H9 (cell line): ENCODE measurements around the gene P4HA3. TPM values are rescaled to one million over a fixed set of nuclear protein-coding genes. Genes with fewer than 3 reads are reported as not detected.

Experiments used
- DNase-seq: peaks from one replicate; pipeline ENCODE4 v3.0.0-alpha.2; 2017
- H2AFZ ChIP-seq: one replicate; pipeline ENCODE4 v1.6.1; 2013; ENCODE audit warnings: mild to moderate bottlenecking, low read length, control low read depth, moderate library complexity
- H2AK5ac ChIP-seq: 2 replicates; pipeline ENCODE4 v1.6.1; 2013; ENCODE audit warnings: low read length, control low read depth, mixed read lengths; ENCODE audit not compliant: insufficient read length
- H2BK120ac ChIP-seq: one replicate; pipeline ENCODE4 v1.6.1; 2013; ENCODE audit warnings: low read depth, mild to moderate bottlenecking, low read length, control low read depth, inconsistent platforms; ENCODE audit not compliant: poor library complexity, severe bottlenecking
- H2BK12ac ChIP-seq: 2 replicates; pipeline ENCODE4 v1.6.1; 2013; ENCODE audit warnings: low read length, control low read depth, mixed read lengths, low read depth; ENCODE audit not compliant: insufficient read length
- H2BK15ac ChIP-seq: 2 replicates; pipeline ENCODE4 v1.6.1; 2013; ENCODE audit warnings: low read depth, low read length, control low read depth
- H2BK20ac ChIP-seq: one replicate; pipeline ENCODE4 v1.6.1; 2013; ENCODE audit warnings: low read depth, mild to moderate bottlenecking, low read length, control low read depth, inconsistent platforms; ENCODE audit not compliant: poor library complexity, severe bottlenecking
- H2BK5ac ChIP-seq: 2 replicates; pipeline ENCODE4 v1.6.1; 2013; ENCODE audit warnings: low read length, control low read depth, mixed read lengths; ENCODE audit not compliant: insufficient read length
- H3K14ac ChIP-seq: 2 replicates; pipeline ENCODE4 v1.6.1; 2013; ENCODE audit warnings: low read length, control low read depth; ENCODE audit not compliant: insufficient read depth
- H3K18ac ChIP-seq: 2 replicates; pipeline ENCODE4 v1.6.1; 2013; ENCODE audit warnings: low read depth, mild to moderate bottlenecking, mixed read lengths, low read length, control low read depth; ENCODE audit not compliant: insufficient read length
- H3K23ac ChIP-seq: 2 replicates; pipeline ENCODE4 v1.6.1; 2013; ENCODE audit warnings: low read length, control low read depth, mixed read lengths, low read depth; ENCODE audit not compliant: insufficient read length
- H3K23me2 ChIP-seq: 2 replicates; pipeline ENCODE4 v1.6.1; 2013; ENCODE audit warnings: low read depth, mild to moderate bottlenecking, mixed read lengths, low read length, control low read depth; ENCODE audit not compliant: insufficient read length, poor library complexity, severe bottlenecking
- H3K27ac ChIP-seq: 2 replicates; pipeline ENCODE4 v1.5.1; 2013; ENCODE audit warnings: low read length, control low read depth, mixed read lengths, low read depth; ENCODE audit not compliant: insufficient read length
- H3K27me3 ChIP-seq: 2 replicates; pipeline ENCODE4 v1.6.1; 2013; ENCODE audit warnings: low read length, control low read depth, inconsistent platforms; ENCODE audit not compliant: insufficient read depth
- H3K4ac ChIP-seq: 2 replicates; pipeline ENCODE4 v1.6.1; 2013; ENCODE audit warnings: low read depth, mild to moderate bottlenecking, control low read depth, inconsistent platforms, low read length, moderate library complexity
- H3K4me1 ChIP-seq: 2 replicates; pipeline ENCODE4 v1.6.1; 2013; ENCODE audit warnings: low read length, control low read depth, inconsistent platforms; ENCODE audit not compliant: insufficient read depth
- H3K4me2 ChIP-seq: 2 replicates; pipeline ENCODE4 v1.6.1; 2013; ENCODE audit warnings: low read length, control low read depth, mixed read lengths; ENCODE audit not compliant: insufficient read length, insufficient read depth
- H3K56ac ChIP-seq: 2 replicates; pipeline ENCODE4 v1.6.1; 2013; ENCODE audit warnings: low read depth, mild to moderate bottlenecking, mixed read lengths, low read length, control low read depth; ENCODE audit not compliant: insufficient read length
- H3K79me1 ChIP-seq: 2 replicates; pipeline ENCODE4 v1.6.1; 2013; ENCODE audit warnings: low read depth, mild to moderate bottlenecking, moderate library complexity, low read length, control low read depth, inconsistent platforms; ENCODE audit not compliant: insufficient read depth, poor library complexity, severe bottlenecking
- H3K79me2 ChIP-seq: 2 replicates; pipeline ENCODE4 v1.6.1; 2013; ENCODE audit warnings: low read length, control low read depth, inconsistent platforms; ENCODE audit not compliant: insufficient read depth
- H3K9ac ChIP-seq: 2 replicates; pipeline ENCODE4 v1.6.1; 2013; ENCODE audit warnings: low read length, control low read depth, mixed read lengths; ENCODE audit not compliant: insufficient read length; ENCODE audit errors: extremely low read depth
- H3K9me3 ChIP-seq: one replicate; pipeline ENCODE4 v1.6.1; 2013; ENCODE audit warnings: low read depth, low read length, inconsistent platforms; ENCODE audit not compliant: control insufficient read depth
- H3T11ph ChIP-seq: one replicate; pipeline ENCODE4 v1.6.1; 2013; ENCODE audit warnings: mild to moderate bottlenecking, low read length, control low read depth, inconsistent platforms
- H4K20me1 ChIP-seq: one replicate; pipeline ENCODE4 v1.6.1; 2013; ENCODE audit not compliant: control insufficient read depth, insufficient read length, insufficient read depth
- H4K5ac ChIP-seq: 2 replicates; pipeline ENCODE4 v1.6.1; 2013; ENCODE audit warnings: low read depth, mild to moderate bottlenecking, mixed read lengths, low read length, control low read depth; ENCODE audit not compliant: insufficient read length
- H4K8ac ChIP-seq: replicated peaks from 2 replicates; pipeline ENCODE4 v1.6.1; 2013; ENCODE audit warnings: low read length, control low read depth, mixed read lengths, low read depth; ENCODE audit not compliant: insufficient read length
- H4K91ac ChIP-seq: 2 replicates; pipeline ENCODE4 v1.6.1; 2013; ENCODE audit warnings: low read depth, mild to moderate bottlenecking, moderate library complexity, mixed read lengths, low read length, control low read depth; ENCODE audit not compliant: insufficient read length
- H3K27ac Mint-ChIP-seq, 3 experiments: 2 replicates in 2 of 3; 3 replicates in 1 of 3; pipeline ENCODE4 v1.8.0; 2020 to 2021; ENCODE audit warnings: mixed read lengths in 3 of 3, mild to moderate bottlenecking in 1 of 3, moderate library complexity in 1 of 3
- H3K27me3 Mint-ChIP-seq: 2 replicates; pipeline ENCODE4 v1.8.0; 2021; ENCODE audit warnings: low read depth, mild to moderate bottlenecking, moderate library complexity, mixed read lengths
- H3K36me3 Mint-ChIP-seq, 3 experiments: 2 replicates in 2 of 3; 3 replicates in 1 of 3; pipeline ENCODE4 v1.8.0; 2020 to 2021; ENCODE audit warnings: low read depth in 3 of 3, mixed read lengths in 3 of 3; ENCODE audit not compliant: insufficient read depth in 1 of 3
- H3K4me1 Mint-ChIP-seq, 2 experiments: 2 replicates each; pipeline ENCODE4 v1.8.0; 2020; ENCODE audit warnings: mixed read lengths in 2 of 2
- H3K4me3 Mint-ChIP-seq, 2 experiments: 2 replicates in 1 of 2; 3 replicates in 1 of 2; pipeline ENCODE4 v1.8.0; 2020 to 2021; ENCODE audit warnings: mild to moderate bottlenecking in 2 of 2, mixed read lengths in 2 of 2, moderate library complexity in 1 of 2
- H3K9me3 Mint-ChIP-seq, 2 experiments: 2 replicates in 1 of 2; 3 replicates in 1 of 2; pipeline ENCODE4 v1.8.0; 2020; ENCODE audit warnings: mild to moderate bottlenecking in 2 of 2, mixed read lengths in 2 of 2, moderate library complexity in 1 of 2
- CTCF ChIP-seq: fragments of 200-600 bp; sonication (generic); conservative IDR thresholded peaks from 3 replicates; pipeline ENCODE4 v1.8.0; 2021; ENCODE audit warnings: antibody characterized with exemption, mild to moderate bottlenecking
- WGBS: extraction: QIAGEN DNeasy Blood & Tissue Kit; methylation state at CpG from one replicate; pipeline ENCODE4 v1.1.7; 2013; ENCODE audit warnings: missing lambda C conversion rate, low lambda C conversion rate, mixed read lengths; ENCODE audit not compliant: insufficient read length; ENCODE audit errors: extremely low coverage; 5-methylcytosine and 5-hydroxymethylcytosine counted together
- total RNA-seq: library from RNA; stranded (reverse); gene quantifications from 2 replicates; pipeline ENCODE4 v1.2.1, GENCODE V29; 2021

P4HA3 gene
- total RNA-seq, 1 experiment from 2014 or later: not detected

DNA sequence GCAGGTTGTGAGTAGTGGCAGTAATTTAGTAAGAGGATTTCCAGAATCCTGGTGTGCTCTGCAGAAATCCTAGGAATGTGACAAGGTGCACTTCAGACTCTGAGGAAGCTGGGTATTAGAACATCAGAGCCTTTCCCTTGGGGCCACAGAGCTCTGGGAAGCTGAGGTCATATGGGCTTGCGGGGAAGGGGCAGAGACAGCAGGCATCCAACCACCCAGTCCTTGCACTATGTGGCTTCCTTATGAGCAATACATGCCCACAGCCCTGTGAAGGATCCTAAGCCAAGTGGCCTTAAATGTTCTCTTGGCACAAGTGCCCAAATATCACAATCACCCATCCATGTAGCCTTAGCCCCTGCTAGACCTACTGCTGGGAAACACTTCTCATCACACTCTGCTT, 46.2 kb downstream of the P4HA3 start:
- H2BK12ac ChIP-seq: no peak overlapping the region
- no peak overlapping the region for H2AFZ ChIP-seq
- Mint-ChIP-seq H3K9me3 (peaks cover 0 to 4% of the 10 kb centered on the region in 2 experiments; a peak in 2 of 5 replicates), H3K4me1 (no peaks in the 10 kb centered on the region), H3K4me3 (no peak overlapping the region), H3K36me3 (no peaks in the 10 kb centered on the region; a peak in 2 of 7 replicates), H3K27me3 (peaks cover 5% of the 10 kb centered on the region), H3K27ac (no peak overlapping the region)
- no peaks in the 10 kb centered on the region for H3K4me1 ChIP-seq
- H2BK120ac ChIP-seq: no peak overlapping the region
- H4K8ac ChIP-seq: no peak overlapping the region
- no peaks in the 10 kb centered on the region for H3K23me2 ChIP-seq
- H3K14ac ChIP-seq: no peak overlapping the region
- no peak overlapping the region for H3K4me2 ChIP-seq
- H3K56ac ChIP-seq: no peak overlapping the region
- H3K27ac ChIP-seq: no peak overlapping the region
- TF ChIP-seq CTCF: no peak
- H2BK20ac ChIP-seq: no peak overlapping the region
- H3T11ph ChIP-seq: no peak overlapping the region
- H2AK5ac ChIP-seq: no peak overlapping the region
- H2BK15ac ChIP-seq: no peak overlapping the region
- H2BK5ac ChIP-seq: no peak overlapping the region
- H3K79me2 ChIP-seq: no peaks in the 10 kb centered on the region
- H3K9me3 ChIP-seq: no peaks in the 10 kb centered on the region
- no peak overlapping the region for H3K4ac ChIP-seq
- no peak overlapping the region for H3K18ac ChIP-seq
- no peak overlapping the region for H4K5ac ChIP-seq
- H4K20me1 ChIP-seq: no peaks in the 10 kb centered on the region
- no peak overlapping the region for H3K23ac ChIP-seq
- H3K27me3 ChIP-seq: 0 out of 2 replicates have a peak, but pooled peaks cover 3% of the 10 kb centered on the region
- no CpG with 5 or more reads among the region's 1 CpG for WGBS
- H3K79me1 ChIP-seq: no peaks in the 10 kb centered on the region
- no peak overlapping the region for H3K9ac ChIP-seq
- no peak overlapping the region for H4K91ac ChIP-seq
- DNase-seq: no peak
